Adrenal gland (tissue), 5 donors: Measurements from ENCODE around the gene C8A.

Experiments used
- CTCF ChIP-seq, 6 experiments: fragments of 450-650 bp in 4 of 6; fragments of 200-600 bp in 2 of 6; sonication (generic) in 1 of 6; IDR thresholded peaks; 1 replicate in 5 of 6; 2 replicates in 1 of 6; pipeline versions ENCODE4 v1.5.1 to v1.8.0; 2016 to 2021; ENCODE audit warnings: antibody characterized with exemption in 6 of 6, mild to moderate bottlenecking in 2 of 6, moderate library complexity in 1 of 6
- POLR2A ChIP-seq, 2 donors: fragments of 450-650 bp; IDR thresholded peaks; one replicate each; pipeline ENCODE4 v1.6.1; 2017; ENCODE audit warnings: antibody characterized with exemption in 2 of 2, mild to moderate bottlenecking in 2 of 2, moderate library complexity in 1 of 2
- donor health status: DM: no; HTN: no; CAD: no.

DNA sequence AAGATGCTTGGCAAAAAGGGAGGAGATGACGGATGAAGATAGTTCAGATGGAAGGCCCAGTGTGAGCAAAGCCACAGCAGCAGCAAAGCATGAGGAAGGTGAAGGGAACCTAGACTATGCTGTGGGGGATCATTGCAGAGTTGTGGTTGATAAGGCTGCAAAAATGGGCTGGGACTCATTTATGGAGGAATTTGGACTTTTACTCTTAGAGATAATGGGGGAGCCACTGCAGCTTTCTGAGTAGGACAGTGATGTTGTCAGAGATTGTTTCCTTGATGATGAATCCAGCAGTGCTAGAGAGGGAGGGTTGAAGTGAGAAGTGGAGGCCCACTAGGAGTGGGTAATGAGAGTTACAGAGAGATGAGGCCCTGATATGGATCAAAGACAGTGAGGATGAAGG, 2.1 kb upstream of the C8A start:
- no peak for TF ChIP-seq CTCF (IDR thresholded peaks at IDR 0.05)
- no peak for TF ChIP-seq POLR2A (IDR thresholded peaks at IDR 0.05)
